Loucy (cell line): Measurements from ENCODE around the gene GTF3C1.

Experiments used
- H2AFZ ChIP-seq: fragments of 200-600 bp; sonication (generic); 2 replicates; pipeline ENCODE4 v1.6.0; 2016; ENCODE audit warnings: antibody characterized with exemption, mild to moderate bottlenecking, low read length, moderate library complexity
- H3F3A ChIP-seq: fragments of 200-600 bp; 2 replicates; pipeline ENCODE4 v1.6.0; 2016; ENCODE audit warnings: antibody characterized with exemption, low read depth, mild to moderate bottlenecking
- H3K27me3 ChIP-seq: fragments of 200-600 bp; sonication (generic); 2 replicates; pipeline ENCODE4 v1.6.1; 2014; ENCODE audit warnings: low read length, mild to moderate bottlenecking; ENCODE audit not compliant: insufficient read depth, poor library complexity, severe bottlenecking
- H3K36me3 ChIP-seq: fragments of 200-600 bp; sonication (generic); 2 replicates; pipeline ENCODE4 v1.6.1; 2016; ENCODE audit warnings: low read length; ENCODE audit not compliant: insufficient read depth
- H3K4me1 ChIP-seq: fragments of 200-600 bp; sonication (generic); 2 replicates; pipeline ENCODE4 v1.5.1; 2014; ENCODE audit warnings: low read length, mild to moderate bottlenecking; ENCODE audit not compliant: insufficient read depth, poor library complexity, severe bottlenecking
- H3K4me2 ChIP-seq: fragments of 200-600 bp; sonication (generic); 2 replicates; pipeline ENCODE4 v1.6.0; 2014; ENCODE audit warnings: antibody characterized with exemption, low read length, low read depth, mild to moderate bottlenecking; ENCODE audit not compliant: poor library complexity, severe bottlenecking
- H3K4me3 ChIP-seq: fragments of 200-600 bp; sonication (generic); 2 replicates; pipeline ENCODE4 v1.5.1; 2014; ENCODE audit warnings: low read length, mild to moderate bottlenecking, mixed read lengths; ENCODE audit not compliant: poor library complexity, severe bottlenecking
- H3K79me2 ChIP-seq: fragments of 200-600 bp; sonication (generic); 2 replicates; pipeline ENCODE4 v1.6.1; 2014; ENCODE audit warnings: low read length; ENCODE audit not compliant: insufficient read depth
- H3K9ac ChIP-seq: fragments of 200-600 bp; sonication (generic); 2 replicates; pipeline ENCODE4 v1.6.0; 2014; ENCODE audit warnings: mild to moderate bottlenecking, low read depth, low read length, moderate library complexity; ENCODE audit not compliant: poor library complexity, severe bottlenecking
- H3K9me2 ChIP-seq: fragments of 200-600 bp; sonication (generic); replicated peaks from 2 replicates; pipeline ENCODE4 v1.6.1; 2016; ENCODE audit warnings: low read depth, low read length, mixed read lengths
- H3K9me3 ChIP-seq: fragments of 200-600 bp; sonication (generic); 2 replicates; pipeline ENCODE4 v1.6.1; 2014; ENCODE audit warnings: mild to moderate bottlenecking, antibody characterized with exemption, low read length, low read depth; ENCODE audit not compliant: insufficient read depth
- H4K20me1 ChIP-seq: fragments of 200-600 bp; sonication (generic); 2 replicates; pipeline ENCODE4 v1.6.0; 2014; ENCODE audit warnings: antibody characterized with exemption, low read length, mild to moderate bottlenecking; ENCODE audit not compliant: insufficient read depth, poor library complexity, severe bottlenecking
- CTCF ChIP-seq: fragments of 200-600 bp; sonication (generic); conservative IDR thresholded peaks from 2 replicates; pipeline ENCODE4 v1.5.1; 2014; ENCODE audit warnings: mild to moderate bottlenecking, antibody characterized with exemption, low read length
- EZH2phosphoT487 ChIP-seq: fragments of 200-600 bp; IDR thresholded peaks from 2 replicates; pipeline ENCODE4 v1.6.1; 2018; ENCODE audit warnings: antibody characterized with exemption, mild to moderate bottlenecking, moderate library complexity, borderline replicate concordance

The GTF3C1 gene

GRCh38 chr16:27595993-27596392 is 46.3 kb upstream of the GTF3C1 start:
- H3K79me2 ChIP-seq = no peaks in the 10 kb centered on the region
- H3K4me1 ChIP-seq = no peaks in the 10 kb centered on the region
- H3F3A ChIP-seq = no peaks in the 10 kb centered on the region
- H4K20me1 ChIP-seq = no peaks in the 10 kb centered on the region
- no peak overlapping the region for H3K4me3 ChIP-seq
- no peak overlapping the region for H3K4me2 ChIP-seq
- H3K9ac ChIP-seq = no peak overlapping the region
- TF ChIP-seq EZH2phosphoT487 = no peak
- TF ChIP-seq CTCF = no peak
- no peaks in the 10 kb centered on the region for H3K27me3 ChIP-seq
- no peak overlapping the region for H2AFZ ChIP-seq
- H3K36me3 ChIP-seq = no peaks in the 10 kb centered on the region
- no peaks in the 10 kb centered on the region for H3K9me2 ChIP-seq
- no peaks in the 10 kb centered on the region for H3K9me3 ChIP-seq

DNA sequence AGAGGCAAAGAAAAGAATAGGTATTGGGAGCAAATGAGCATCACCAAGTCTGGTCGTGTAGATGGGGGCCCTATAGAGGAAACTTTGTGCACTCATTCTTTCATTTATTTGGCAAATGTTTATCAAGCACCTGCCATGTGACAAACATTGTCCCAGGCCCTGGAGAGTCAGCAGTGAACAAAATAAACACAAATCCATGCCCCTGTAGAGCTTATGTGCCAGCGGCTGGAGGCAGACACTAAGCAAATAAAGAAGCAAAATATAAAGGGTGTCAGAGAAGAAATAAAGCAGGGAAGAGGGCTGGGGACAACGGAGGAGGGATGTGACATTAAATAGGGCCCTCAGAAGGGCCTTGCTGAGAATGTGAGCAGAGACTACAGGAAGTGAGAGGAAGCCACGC is 45.8 kb upstream of the GTF3C1 start:
- Histone ChIP-seq H3K4me2 (no peak overlapping the region), H3F3A (no peaks in the 10 kb centered on the region), H3K4me3 (no peak overlapping the region), H2AFZ (no peak overlapping the region), H3K27me3 (no peaks in the 10 kb centered on the region), H3K4me1 (no peaks in the 10 kb centered on the region), H3K79me2 (no peaks in the 10 kb centered on the region), H3K36me3 (no peaks in the 10 kb centered on the region), H3K9ac (no peak overlapping the region), H4K20me1 (no peaks in the 10 kb centered on the region), H3K9me3 (no peaks in the 10 kb centered on the region), H3K9me2 (no peaks in the 10 kb centered on the region)
- no peak for TF ChIP-seq EZH2phosphoT487
- no peak for TF ChIP-seq CTCF

DNA sequence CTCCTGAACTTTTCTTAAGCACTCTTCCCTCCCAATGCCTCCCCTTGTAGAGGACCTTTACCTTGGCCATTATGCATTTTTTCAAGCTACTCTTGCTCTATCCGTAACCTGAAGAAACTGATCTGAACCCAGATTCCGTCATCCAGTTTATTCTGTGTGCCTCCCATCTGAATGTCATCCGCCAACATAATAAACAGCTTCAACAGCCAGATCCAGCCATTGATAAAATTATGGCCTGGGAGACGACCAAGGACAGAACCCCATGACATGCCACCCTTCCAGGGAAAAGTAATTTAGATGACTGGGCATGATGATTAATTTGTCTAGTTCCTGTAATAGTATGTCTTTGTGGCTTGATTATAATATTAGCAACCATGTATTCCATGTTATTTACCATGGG is 42.1 kb upstream of the GTF3C1 start:
- no peak overlapping the region for H2AFZ ChIP-seq
- no peaks in the 10 kb centered on the region for H3K79me2 ChIP-seq
- TF ChIP-seq EZH2phosphoT487 (no peak), CTCF (no peak)
- no peaks in the 10 kb centered on the region for H3K27me3 ChIP-seq
- no peaks in the 10 kb centered on the region for H3F3A ChIP-seq
- H3K4me2 ChIP-seq = no peak overlapping the region
- H3K9ac ChIP-seq = no peak overlapping the region
- no peaks in the 10 kb centered on the region for H3K9me2 ChIP-seq
- no peaks in the 10 kb centered on the region for H3K36me3 ChIP-seq
- no peak overlapping the region for H3K4me3 ChIP-seq
- no peaks in the 10 kb centered on the region for H3K4me1 ChIP-seq
- no peaks in the 10 kb centered on the region for H4K20me1 ChIP-seq
- H3K9me3 ChIP-seq = no peaks in the 10 kb centered on the region
